SK-N-MC (cell line): ENCODE data around the gene TPPP.
A peak's percentile ranks its signal among the peaks of the same experiment; 100 is the strongest.

Source experiments
- DNase-seq: peaks from one replicate; pipeline ENCODE4 v3.0.0-alpha.2; 2011; ENCODE audit warnings: low read depth, low spot score
- H3K27ac ChIP-seq: fragments of 200-600 bp; sonication (generic); 2 replicates; pipeline ENCODE4 v1.5.1; 2016; ENCODE audit warnings: mixed run types
- H3K36me3 ChIP-seq: fragments of 200-600 bp; sonication (generic); 2 replicates; pipeline ENCODE4 v1.6.1; 2017; ENCODE audit warnings: antibody characterized with exemption, low read length, mixed read lengths; ENCODE audit not compliant: insufficient read depth
- H3K4me3 ChIP-seq: fragments of 200-600 bp; sonication (generic); 2 replicates; pipeline ENCODE4 v1.5.1; 2016
- H3K9ac ChIP-seq: fragments of 200-600 bp; sonication (generic); 2 replicates; pipeline ENCODE4 v1.8.0; 2017; ENCODE audit warnings: mixed run types, mixed read lengths; ENCODE audit not compliant: insufficient read length
- H3K9me3 ChIP-seq: fragments of 200-600 bp; sonication (generic); 2 replicates; pipeline ENCODE4 v1.6.1; 2017; ENCODE audit warnings: low read depth, mild to moderate bottlenecking, antibody characterized with exemption, low read length, moderate library complexity, mixed read lengths
- EZH2 ChIP-seq: fragments of 200-600 bp; sonication (generic); IDR thresholded peaks from one replicate; pipeline ENCODE4 v1.6.1; 2017; ENCODE audit warnings: antibody characterized with exemption
- FOXP2 ChIP-seq: optimal IDR thresholded peaks from 2 replicates; pipeline ENCODE3; 2011; ENCODE audit warnings: mild to moderate bottlenecking, moderate library complexity; ENCODE audit not compliant: insufficient read depth; ENCODE audit errors: extremely low read length, control extremely low read depth
- POLR2AphosphoS5 ChIP-seq: IDR thresholded peaks from 2 replicates; pipeline ENCODE4 v1.6.1; 2012; ENCODE audit warnings: mild to moderate bottlenecking, low read depth, low read length, borderline replicate concordance

TPPP gene

DNA sequence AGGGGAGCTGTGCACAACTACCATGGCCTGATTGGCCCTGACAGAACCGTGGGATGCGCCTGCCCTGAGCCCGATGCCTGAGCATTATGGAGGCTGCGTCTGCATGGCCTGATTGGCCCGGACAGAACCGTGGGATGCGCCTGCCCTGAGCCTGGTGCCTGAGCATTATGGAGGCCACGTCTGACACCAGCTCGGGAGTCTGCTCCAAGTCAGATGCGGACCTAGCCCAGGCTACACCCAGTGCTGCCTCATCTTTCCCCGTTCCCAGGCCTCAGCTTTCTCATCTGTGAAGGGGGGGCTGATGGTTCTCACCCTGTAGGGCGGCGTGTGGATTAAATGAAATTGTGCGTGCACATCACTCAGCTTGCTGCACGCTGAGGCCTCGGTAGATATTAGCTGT lies 73.7 kb downstream of the TPPP start:
- TF ChIP-seq EZH2 (no peak), POLR2AphosphoS5 (no peak), FOXP2 (no peak)
- Histone ChIP-seq H3K27ac (no peak overlapping the region), H3K9ac (no peak overlapping the region), H3K36me3 (peaks cover 40% of the 10 kb centered on the region), H3K4me3 (no peak overlapping the region), H3K9me3 (no peaks in the 10 kb centered on the region)
- no peak for DNase-seq

GRCh38 chr5:618450-618849 lies 74.7 kb downstream of the TPPP start:
- Histone ChIP-seq H3K36me3 (peaks cover 40% of the 10 kb centered on the region), H3K9ac (no peak overlapping the region), H3K9me3 (no peaks in the 10 kb centered on the region), H3K27ac (no peak overlapping the region), H3K4me3 (no peak overlapping the region)
- TF ChIP-seq FOXP2 (no peak), EZH2 (no peak), POLR2AphosphoS5 (no peak)
- DNase-seq, result no peak

DNA sequence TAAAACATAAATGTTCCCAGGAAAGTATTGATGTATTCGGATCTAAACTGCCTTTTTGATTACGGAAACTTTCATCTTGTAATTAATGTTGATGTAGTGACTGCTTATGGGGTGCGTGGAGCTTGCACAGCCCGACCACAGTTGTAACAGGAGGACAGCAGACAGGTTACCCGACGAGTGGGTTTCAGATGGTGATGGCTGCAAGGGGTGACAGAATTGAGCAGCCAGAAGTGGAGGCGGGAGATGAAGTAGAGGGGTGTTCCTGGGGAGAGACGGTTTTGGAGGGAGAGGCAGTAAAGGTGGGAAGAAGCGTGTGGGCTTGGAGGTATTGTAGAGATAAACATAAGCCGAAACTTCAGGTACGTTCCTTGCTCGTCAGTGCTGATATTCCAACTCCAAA lies 75.3 kb downstream of the TPPP start:
- no peak overlapping the region for H3K4me3 ChIP-seq
- no peak overlapping the region for H3K27ac ChIP-seq
- TF ChIP-seq POLR2AphosphoS5 (no peak), EZH2 (no peak), FOXP2 (no peak)
- H3K9me3 ChIP-seq, result no peaks in the 10 kb centered on the region
- H3K9ac ChIP-seq, result no peak overlapping the region
- DNase-seq, result no peak
- H3K36me3 ChIP-seq, result peaks cover 40% of the 10 kb centered on the region

DNA sequence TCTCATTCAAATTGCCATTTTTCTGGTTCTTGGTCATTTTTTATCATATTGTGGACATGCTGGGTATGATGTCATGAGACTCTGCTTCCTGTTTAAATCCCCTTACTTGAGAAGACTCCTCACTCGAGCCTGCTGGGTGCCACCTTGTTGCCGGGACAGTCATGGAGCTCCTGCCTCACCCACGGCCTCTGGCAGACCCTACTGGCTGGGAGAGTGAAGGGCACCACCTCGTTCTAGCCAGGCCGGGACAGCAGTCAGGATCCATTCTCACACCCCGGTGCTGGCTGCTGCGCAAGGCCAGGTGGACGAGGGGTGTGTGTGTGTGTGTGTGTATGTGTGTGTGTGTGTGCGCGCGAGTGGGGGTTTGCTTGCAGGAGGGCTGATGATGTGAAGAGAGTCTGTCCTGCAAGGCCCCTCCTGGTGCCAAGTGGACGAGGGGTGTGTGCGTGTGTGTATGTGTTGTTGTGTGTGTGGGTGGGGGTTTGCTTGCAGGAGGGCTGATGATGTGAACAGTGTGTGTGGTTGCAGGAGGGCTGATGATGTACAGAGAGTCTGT lies 76.6 kb downstream of the TPPP start:
- H3K27ac ChIP-seq, result no peak overlapping the region
- no peak overlapping the region for H3K9ac ChIP-seq
- TF ChIP-seq FOXP2, result no peak
- no peak for TF ChIP-seq EZH2
- TF ChIP-seq POLR2AphosphoS5, result no peak
- H3K36me3 ChIP-seq, result peaks cover 39% of the 10 kb centered on the region
- no peak overlapping the region for H3K4me3 ChIP-seq
- H3K9me3 ChIP-seq, result no peaks in the 10 kb centered on the region
- no peak for DNase-seq

- no peaks in the 10 kb centered on the region for H3K9me3 ChIP-seq
- no peak for DNase-seq
- TF ChIP-seq EZH2 (no peak), POLR2AphosphoS5 (no peak), FOXP2 (no peak)
- peak overlapping the region; percentile 98 for H3K4me3 ChIP-seq
- H3K36me3 ChIP-seq, result peaks cover 6% of the 10 kb centered on the region
- no peak overlapping the region for H3K27ac ChIP-seq
- H3K9ac ChIP-seq, result peak overlapping the region; percentile 85
These were observed 80.4 kb downstream of the TPPP start for GRCh38 chr5:612498-613424.

DNA sequence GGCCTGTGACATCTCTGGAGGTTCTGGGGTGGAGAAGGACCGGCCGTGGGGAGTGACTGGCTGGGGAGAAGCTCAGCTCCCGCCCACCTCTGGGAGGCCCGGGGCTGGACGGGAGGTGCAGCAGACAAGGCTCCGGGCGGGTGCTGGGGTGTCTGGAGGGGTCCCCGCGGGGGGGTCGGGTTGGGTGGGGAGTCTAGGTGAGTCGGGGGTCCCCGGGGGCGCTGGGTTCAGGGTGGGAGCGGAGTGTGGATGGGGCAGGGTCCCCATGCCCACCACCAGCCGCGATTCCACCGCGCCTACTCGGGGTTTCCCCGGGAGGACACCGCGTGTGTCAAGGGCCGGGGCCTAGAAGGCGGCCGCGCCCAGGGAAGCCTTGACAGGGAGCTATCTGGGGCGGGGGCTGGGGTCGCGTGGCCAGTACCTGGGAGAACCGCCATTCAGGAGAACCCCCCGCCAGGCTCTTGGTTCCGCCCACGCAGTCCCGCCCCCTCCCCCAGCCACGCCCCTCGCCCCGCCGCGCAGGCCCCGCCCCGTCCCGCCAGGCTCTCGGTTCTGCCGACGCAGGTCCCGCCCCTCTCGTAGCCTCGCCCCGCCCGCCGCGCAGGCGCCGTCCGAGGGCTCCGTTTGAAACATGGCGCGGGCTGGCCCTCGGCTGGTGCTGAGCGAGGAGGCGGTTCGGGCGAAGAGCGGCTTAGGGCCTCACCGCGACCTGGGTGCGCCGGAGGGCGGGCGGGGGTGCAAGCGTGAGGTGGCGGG lies 81.2 kb downstream of the TPPP start, which contains the start of gene CEP72:
TSS of gene CEP72 (plus strand) at position 610 of the 756 bp plus-strand sequence. CDS start at position 632, 22 bp downstream.
- Histone ChIP-seq H3K4me3 (peak within 1 kb of the TSS; percentile 98), H3K36me3 (no peaks in the 10 kb centered on the region; the same call in 1 of the 2 replicates), H3K9me3 (no peaks in the 10 kb centered on the region), H3K9ac (peak within 1 kb of the TSS; percentile 85), H3K27ac (no peak within 1 kb of the TSS)
- TF ChIP-seq EZH2 (no peak), POLR2AphosphoS5 (peak; percentile 79; the same call in 1 of the 2 replicates)
- no peak for DNase-seq

- TF ChIP-seq POLR2AphosphoS5 (no peak), EZH2 (no peak), FOXP2 (no peak)
- Histone ChIP-seq H3K27ac (no peak overlapping the region), H3K9ac (no peak overlapping the region), H3K36me3 (no peaks in the 10 kb centered on the region; the same call in 1 of the 2 replicates), H3K9me3 (no peaks in the 10 kb centered on the region), H3K4me3 (peak overlapping the region; percentile 98)
- DNase-seq, result no peak
These were observed 82.1 kb downstream of the TPPP start for GRCh38 chr5:610744-611730.
